DND-41 (cell line): ENCODE measurements around the gene PCGF3.

Experiments
- CTCF ChIP-seq: IDR thresholded peaks from 2 replicates; pipeline ENCODE4 v1.5.1; 2012; ENCODE audit warnings: borderline replicate concordance, low read length, moderate library complexity, mild to moderate bottlenecking; ENCODE audit not compliant: poor library complexity, severe bottlenecking; ENCODE audit errors: extremely low read depth
- EZH2 ChIP-seq: IDR thresholded peaks from 3 replicates; pipeline ENCODE4 v1.6.1; 2012; ENCODE audit warnings: borderline replicate concordance, low read depth, mild to moderate bottlenecking, moderate library complexity, low read length, inconsistent platforms; ENCODE audit not compliant: severe bottlenecking

- TF ChIP-seq CTCF (no peak), EZH2 (no peak)
Observed at GRCh38 chr4:793941-794621, 88.4 kb downstream of the PCGF3 start.
